GM12878 (cell line): ENCODE measurements around the gene KIAA1586. TPM values are rescaled to one million over a fixed set of nuclear protein-coding genes. Genes with fewer than 3 reads are reported as not detected.

ENCODE experiments used
- ATAC-seq: fragments of 200-7000 bp; cut with Tn5 transposase; 3 replicates; pipeline ENCODE4 v1.9.1; 2020; ENCODE audit warnings: mild to moderate bottlenecking, moderate library complexity
- BruUV-seq: library from RNA; stranded (reverse); fragments of 400-500 nt; replicated peaks from 2 replicates; lab custom pipeline; 2021; lab: Mats Ljungman, UMichigan
- CTCF ChIA-PET: fragments of 300-600 bp; sonication (Branson Sonifier 250); formaldehyde crosslinking; extraction: SDS; loops from one replicate; lab custom pipeline; 2021; ENCODE audit warnings: inconsistent platforms; lab: Yijun Ruan, JAX
- POLR2A ChIA-PET: fragments of 350-600 bp; formaldehyde crosslinking; extraction: SDS; loops from one replicate; lab custom pipeline; 2021; ENCODE audit warnings: inconsistent platforms; lab: Charles Lee
- RAD21 ChIA-PET: fragments of 300-600 bp; sonication (Branson Sonifier 250); formaldehyde crosslinking; loops from one replicate; lab custom pipeline; 2023; ENCODE audit warnings: antibody characterized with exemption; ENCODE audit not compliant: unreplicated experiment; lab: Charles Lee
- SMC1A ChIA-PET: fragments of 300-600 bp; sonication (Branson Sonifier 250); formaldehyde crosslinking; loops from one replicate; lab custom pipeline; 2023; ENCODE audit not compliant: unreplicated experiment, uncharacterized antibody; lab: Charles Lee
- DNase-seq: peaks from one replicate; pipeline ENCODE4 v3.0.0-alpha.2; 2011; ENCODE audit warnings: low read depth, low spot score
- FAIRE-seq: peaks from 3 replicates; lab custom pipeline; 2011; peaks lifted over from hg19 to GRCh38; lab: Jason Lieb, UNC
- H2AFZ ChIP-seq: 2 replicates; pipeline ENCODE4 v1.6.0; 2011; ENCODE audit warnings: low read depth, low read length, control low read depth; ENCODE audit not compliant: control insufficient read depth
- H3K27ac ChIP-seq: 2 replicates; pipeline ENCODE4 v1.5.1; 2011; ENCODE audit warnings: control low read depth; ENCODE audit not compliant: control insufficient read depth, insufficient read depth
- H3K27me3 ChIP-seq, 2 experiments: replicated peaks in 1 of 2; 2 replicates each; pipeline versions ENCODE4 v1.6.0 to v1.6.1; 2011; ENCODE audit warnings: low read length in 1 of 2; ENCODE audit not compliant: control insufficient read depth in 2 of 2, insufficient read depth in 2 of 2
- H3K36me3 ChIP-seq, 2 experiments: 2 replicates each; pipeline ENCODE4 v1.5.1; 2011; ENCODE audit warnings: low read length in 1 of 2; ENCODE audit not compliant: control insufficient read depth in 2 of 2, insufficient read depth in 2 of 2
- H3K4me1 ChIP-seq: 2 replicates; pipeline ENCODE4 v1.6.1; 2011; ENCODE audit warnings: mild to moderate bottlenecking, low read length, moderate library complexity, mixed read lengths; ENCODE audit not compliant: control insufficient read depth, insufficient read depth
- H3K4me2 ChIP-seq: 2 replicates; pipeline ENCODE4 v1.6.0; 2011; ENCODE audit warnings: control low read depth; ENCODE audit not compliant: control insufficient read depth, insufficient read depth
- H3K4me3 ChIP-seq: fragments of 200-600 bp; sonication (generic); 2 replicates; pipeline ENCODE4 v1.5.1; 2016
- H3K79me2 ChIP-seq: 2 replicates; pipeline ENCODE4 v1.6.0; 2011; ENCODE audit warnings: low read length; ENCODE audit not compliant: control insufficient read depth, insufficient read depth
- H3K9ac ChIP-seq: 2 replicates; pipeline ENCODE4 v1.8.0; 2011; ENCODE audit warnings: low read length, control low read depth, mixed read lengths; ENCODE audit not compliant: control insufficient read depth, insufficient read depth
- H3K9me3 ChIP-seq: replicated peaks from 3 replicates; pipeline ENCODE4 v1.5.1; 2011; ENCODE audit warnings: mild to moderate bottlenecking, low read length; ENCODE audit not compliant: control insufficient read depth, insufficient read depth
- H4K20me1 ChIP-seq: 2 replicates; pipeline ENCODE4 v1.6.0; 2011; ENCODE audit not compliant: control insufficient read depth, insufficient read depth
- E4F1 ChIP-seq: fragments of 450-650 bp; IDR thresholded peaks from 2 replicates; pipeline ENCODE4 v1.6.1; 2018; ENCODE audit warnings: borderline replicate concordance, mild to moderate bottlenecking; ENCODE audit not compliant: partially characterized antibody
- MYB ChIP-seq: fragments of 150-350 bp; IDR thresholded peaks from 2 replicates; pipeline ENCODE4 v1.6.1; 2014; ENCODE audit warnings: mild to moderate bottlenecking, low read depth, low read length, borderline replicate concordance
- MYC ChIP-seq: IDR thresholded peaks from 2 replicates; pipeline ENCODE4 v1.6.1; 2011; ENCODE audit warnings: mild to moderate bottlenecking, low read length, moderate library complexity, inconsistent platforms; ENCODE audit not compliant: insufficient read depth, insufficient replicate concordance, insufficient read length, severe bottlenecking
- NR2F1 ChIP-seq: fragments of 450-650 bp; conservative IDR thresholded peaks from 2 replicates; pipeline ENCODE4 v1.6.1; 2017; ENCODE audit warnings: mild to moderate bottlenecking
- PBX3 ChIP-seq: IDR thresholded peaks from 2 replicates; pipeline ENCODE4 v1.6.1; 2011; ENCODE audit warnings: mild to moderate bottlenecking, low read depth, low read length, moderate library complexity; ENCODE audit not compliant: insufficient replicate concordance
- WGBS: methylation state at CpG from one replicate; pipeline ENCODE4 v1.1.6; 2016; ENCODE audit warnings: low lambda C conversion rate; ENCODE audit not compliant: insufficient replicate concordance, insufficient coverage; ENCODE audit errors: missing lambda C conversion rate; 5-methylcytosine and 5-hydroxymethylcytosine counted together
- in situ Hi-C: fragments of 300-500 bp; cut with MboI; formaldehyde crosslinking; loops from 9 replicates; pipeline ENCODE4 v1.14.3; 2018; ENCODE audit warnings: mixed read lengths
- intact Hi-C: fragments of 100-400 bp; cut with micrococcal nuclease; formaldehyde crosslinking; loops from one replicate; pipeline ENCODE4 v1.14.2; 2022; ENCODE audit not compliant: unreplicated experiment
- polyA plus RNA-seq, 11 experiments: library from polyadenylated mRNA; depleted of rRNA in 4 of 11; unstranded in 6 of 11; stranded (reverse) in 5 of 11; fragments of >200 nt; fragmentation: Nextera tagmentation in 4 of 11; fragmentation: Illumina TruSeq in 1 of 11; extraction: Ambion mirVana in 4 of 11; extraction: Trizol in 1 of 11; gene quantifications; 1 replicate in 1 of 11; 2 replicates in 10 of 11; pipeline versions ENCODE4 v1.2.1 to v1.2.3, GENCODE V29; 2011 to 2016; ENCODE audit warnings: inconsistent platforms in 2 of 11, missing spikeins in 2 of 11, low read depth in 1 of 11
- total RNA-seq, 4 experiments: library from RNA; depleted of rRNA in 3 of 4; stranded (reverse); fragments of >200 nt in 3 of 4; fragmentation: Illumina TruSeq in 1 of 4; extraction: Trizol in 1 of 4; gene quantifications; 2 replicates each; pipeline versions ENCODE4 v1.2.1 to v1.2.3, GENCODE V29; 2013 to 2021

Gene KIAA1586
- total and polyA plus RNA-seq, 10 of the 15 experiments (the other 5 are each of a cell fraction or from before 2014, with no cell fraction given): 13.1 to 33.1 (median 21.2) TPM

- no peak for TF ChIP-seq E4F1
- TF ChIP-seq PBX3: no peak
Measured at GRCh38 chr6:57029213-57029612, 17.3 kb upstream of the KIAA1586 start (continued).

GRCh38 chr6:57033228-57033627, 13.3 kb upstream of the KIAA1586 start:
- FAIRE-seq: no peak
- H3K4me3 ChIP-seq: no peak overlapping the region
- no peak for ATAC-seq
- H3K36me3 ChIP-seq: no peaks in the 10 kb centered on the region
- H3K27ac ChIP-seq: no peak overlapping the region
- H3K79me2 ChIP-seq: no peaks in the 10 kb centered on the region
- in situ Hi-C loops: no loop called here
- DNase-seq: no peak
- H2AFZ ChIP-seq: no peak overlapping the region
- H3K4me2 ChIP-seq: no peak overlapping the region
- WGBS: 68% methylated on average over 3 of the region's 3 CpGs
- H3K9ac ChIP-seq: no peak overlapping the region
- H3K9me3 ChIP-seq: no peaks in the 10 kb centered on the region
- no peak for TF ChIP-seq NR2F1
- TF ChIP-seq MYC: no peak
- TF ChIP-seq MYB: no peak
- TF ChIP-seq, all 136 proteins: peak for 0
- intact Hi-C loops: no loop called here
- ChIA-PET POLR2A (no interaction called here), SMC1A (no interaction called here), RAD21 (no interaction called here), CTCF (interaction anchor here (1.2 kb wide), 1 partner anchor 284 kb away, joined by 3 read pairs; the partner anchor contains the start of gene PRIM2)
- BruUV-seq: no TSS peak
- no peaks in the 10 kb centered on the region for H4K20me1 ChIP-seq
- no peaks in the 10 kb centered on the region for H3K27me3 ChIP-seq
- no peaks in the 10 kb centered on the region for H3K4me1 ChIP-seq
